ENCODE data around the gene NDUFA8. TPM values are rescaled to one million over a fixed set of nuclear protein-coding genes. Genes with fewer than 3 reads are reported as not detected.

NDUFA8 gene
- total and polyA plus RNA-seq, 2 of the 4 experiments (the other 2 are of a cell fraction) = 45.2 to 98.1 TPM

- Histone ChIP-seq H3K4me3 (ENCODE audit: insufficient read depth, low read depth, low read length) (no peak overlapping the region), H3K18ac (ENCODE audit: low read depth, low read length) (no peak overlapping the region), H3K56ac (ENCODE audit: extremely low read depth, insufficient read depth, low read length) (no peak overlapping the region), H2BK5ac (ENCODE audit: low read depth, low read length, poor library complexity, severe bottlenecking) (no peak overlapping the region), H3K9me3 (ENCODE audit: control insufficient read depth, insufficient read depth, low read length) (no peaks in the 10 kb centered on the region), H2BK15ac (ENCODE audit: low read depth, low read length) (no peak overlapping the region), H2AK9ac (replicated peaks; ENCODE audit: low read depth, low read length, poor library complexity) (no peak overlapping the region), H2BK120ac (ENCODE audit: low read depth, low read length) (no peak overlapping the region), H3K27ac (ENCODE audit: insufficient read depth, low read length) (no peak overlapping the region), H3K27me3 (ENCODE audit: control insufficient read depth, insufficient read depth, low read length) (peaks cover 49% of the 10 kb centered on the region), H4K5ac (ENCODE audit: low read depth, low read length) (no peak overlapping the region), H4K91ac (ENCODE audit: insufficient read depth, low read depth, low read length) (no peak overlapping the region), H3K23ac (ENCODE audit: low read depth, low read length) (no peak overlapping the region; the same call in 1 of the 2 replicates), H3K14ac (replicated peaks; ENCODE audit: low read depth, low read length) (no peak overlapping the region), H3K36me3 (ENCODE audit: control insufficient read depth, insufficient read depth, low read length) (no peaks in the 10 kb centered on the region), H2AFZ (replicated peaks; ENCODE audit: low read length, poor library complexity) (no peak overlapping the region), H2BK20ac (ENCODE audit: low read depth, low read length) (no peak overlapping the region), H2AK5ac (ENCODE audit: low read depth, low read length) (no peak overlapping the region), H3K9ac (ENCODE audit: low read depth, low read length) (no peak overlapping the region), H3K4me1 (ENCODE audit: control insufficient read depth, insufficient read depth, low read length) (no peaks in the 10 kb centered on the region), H3K9me1 (ENCODE audit: insufficient read depth, low read length) (no peaks in the 10 kb centered on the region), H3K79me1 (ENCODE audit: low read depth in 1 of 2, low read length in 2 of 2) (no peaks in the 10 kb centered on the region), H3K4ac (ENCODE audit: low read depth, low read length) (no peak overlapping the region), H3K4me2 (ENCODE audit: low read depth, low read length) (no peak overlapping the region), H4K8ac (ENCODE audit: low read depth in 2 of 2, low read length in 2 of 2) (no peak overlapping the region), H4K20me1 (ENCODE audit: insufficient read depth, low read length) (no peaks in the 10 kb centered on the region)
- ATAC-seq (ENCODE audit: low read depth) = no peak
- CTCF ChIA-PET = interaction anchor here (0.9 kb wide), 1 partner anchor 91 kb away, joined by 3 read pairs; the partner anchor contains the start of genes MRRF and RBM18
- POLR2A ChIA-PET (ENCODE audit: unreplicated experiment) = no interaction called here
- dilution Hi-C loops (cut with HindIII; ENCODE audit: low sequenced_read_pairs, unreplicated experiment) (no loop called here), intact Hi-C loops (cut with micrococcal nuclease) (no loop called here), in situ Hi-C loops (cut with MboI; ENCODE audit: low sequenced_read_pairs) (no loop called here)
- WGBS, 2 experiments (ENCODE audit: extremely low coverage in 2 of 2, insufficient read length in 1 of 2) = 43% methylated on average over 2 of the region's 3 CpGs; no CpG with 5 or more reads in 1 of the 2 experiments
- DNase-seq = no peak
- BruUV-seq (replicated peaks) = no TSS peak
- TF ChIP-seq CEBPB (IDR thresholded peaks at IDR 0.05; ENCODE audit: low read depth, low read length) (no peak), ELK1 (IDR thresholded peaks at IDR 0.05; ENCODE audit: borderline replicate concordance, low read depth, low read length) (no peak), SMC3 (IDR thresholded peaks at IDR 0.05; ENCODE audit: low read depth, low read length) (no peak), USF2 (IDR thresholded peaks at IDR 0.05; ENCODE audit: low read depth, low read length) (no peak), NFE2L2 (IDR thresholded peaks at IDR 0.05; ENCODE audit: low read depth, low read length) (no peak), FOS (IDR thresholded peaks at IDR 0.05; ENCODE audit: low read depth, low read length) (no peak), RAD21 (IDR thresholded peaks at IDR 0.05; ENCODE audit: low read length) (no peak), CHD1 (IDR thresholded peaks at IDR 0.05; ENCODE audit: low read depth, low read length) (no peak), BHLHE40 (IDR thresholded peaks at IDR 0.05; ENCODE audit: low read depth, low read length) (no peak), MAFK (IDR thresholded peaks at IDR 0.05; ENCODE audit: low read depth, low read length) (no peak), RCOR1 (IDR thresholded peaks at IDR 0.05; ENCODE audit: insufficient replicate concordance, low read length) (no peak), MXI1 (IDR thresholded peaks at IDR 0.05; ENCODE audit: borderline replicate concordance, low read depth, low read length) (no peak), POLR2A (IDR thresholded peaks at IDR 0.05; ENCODE audit: low read depth, low read length) (no peak), RFX5 (IDR thresholded peaks at IDR 0.05; ENCODE audit: low read depth, low read length) (no peak), MAZ (IDR thresholded peaks at IDR 0.05; ENCODE audit: borderline replicate concordance, low read depth, low read length) (no peak)
- TF ChIP-seq, protein P1, sequence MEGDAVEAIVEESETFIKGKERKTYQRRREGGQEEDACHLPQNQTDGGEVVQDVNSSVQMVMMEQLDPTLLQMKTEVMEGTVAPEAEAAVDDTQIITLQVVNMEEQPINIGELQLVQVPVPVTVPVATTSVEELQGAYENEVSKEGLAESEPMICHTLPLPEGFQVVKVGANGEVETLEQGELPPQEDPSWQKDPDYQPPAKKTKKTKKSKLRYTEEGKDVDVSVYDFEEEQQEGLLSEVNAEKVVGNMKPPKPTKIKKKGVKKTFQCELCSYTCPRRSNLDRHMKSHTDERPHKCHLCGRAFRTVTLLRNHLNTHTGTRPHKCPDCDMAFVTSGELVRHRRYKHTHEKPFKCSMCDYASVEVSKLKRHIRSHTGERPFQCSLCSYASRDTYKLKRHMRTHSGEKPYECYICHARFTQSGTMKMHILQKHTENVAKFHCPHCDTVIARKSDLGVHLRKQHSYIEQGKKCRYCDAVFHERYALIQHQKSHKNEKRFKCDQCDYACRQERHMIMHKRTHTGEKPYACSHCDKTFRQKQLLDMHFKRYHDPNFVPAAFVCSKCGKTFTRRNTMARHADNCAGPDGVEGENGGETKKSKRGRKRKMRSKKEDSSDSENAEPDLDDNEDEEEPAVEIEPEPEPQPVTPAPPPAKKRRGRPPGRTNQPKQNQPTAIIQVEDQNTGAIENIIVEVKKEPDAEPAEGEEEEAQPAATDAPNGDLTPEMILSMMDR (conservative IDR thresholded peaks at IDR 0.05; ENCODE audit: low read depth, low read length) = no peak
Measured at GRCh38 chr9:122173670-122174069, 14.1 kb upstream of the NDUFA8 start.

Measured in IMR-90 (cell line).